Cerebellar cortex (tissue), 1 donor: ENCODE results near the gene ZNF239.
"Not testable (repeated sequence)": the region's sequence is repeated elsewhere in the genome, so short reads cannot be mapped to it uniquely, and the experiment has no call there.

Experiments used
- DNase-seq: peaks from one replicate; pipeline ENCODE4 v3.0.0-alpha.2; 2015; ENCODE audit warnings: low spot score

ZNF239 gene

GRCh38 chr10:43576580-43576979 is 2.2 kb upstream of the ZNF239 start:
- no peak for DNase-seq

GRCh38 chr10:43576062-43576461 is 1.6 kb upstream of the ZNF239 start:
- DNase-seq, result no peak

DNA sequence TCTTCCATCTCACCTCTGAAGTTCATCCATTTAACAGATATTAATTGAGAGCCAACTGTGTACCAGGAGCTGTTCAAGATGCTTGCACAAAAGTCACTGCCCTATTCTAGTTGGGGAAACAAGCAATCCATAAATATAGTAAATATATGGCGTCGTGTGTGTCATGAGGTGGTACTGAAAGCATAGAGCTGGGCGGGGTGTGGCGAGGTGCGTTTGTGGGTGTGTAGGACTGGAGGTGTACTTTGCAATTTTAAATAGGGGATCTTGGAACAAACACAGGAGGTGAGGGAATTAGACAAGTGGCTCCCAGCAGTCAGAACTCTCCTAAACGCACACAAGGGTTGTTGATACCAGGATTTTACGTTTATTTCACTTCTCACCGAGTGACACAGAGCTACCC is 490 bp upstream of the ZNF239 start:
- DNase-seq, result no peak

- DNase-seq, result peak; percentile 26
Observed at GRCh38 chr10:43573250-43574000, 991 bp downstream of the ZNF239 start.

GRCh38 chr10:43570971-43571370 is 3.4 kb downstream of the ZNF239 start:
- no peak for DNase-seq

GRCh38 chr10:43569681-43570080 is 4.7 kb downstream of the ZNF239 start:
- DNase-seq, result no peak

DNA sequence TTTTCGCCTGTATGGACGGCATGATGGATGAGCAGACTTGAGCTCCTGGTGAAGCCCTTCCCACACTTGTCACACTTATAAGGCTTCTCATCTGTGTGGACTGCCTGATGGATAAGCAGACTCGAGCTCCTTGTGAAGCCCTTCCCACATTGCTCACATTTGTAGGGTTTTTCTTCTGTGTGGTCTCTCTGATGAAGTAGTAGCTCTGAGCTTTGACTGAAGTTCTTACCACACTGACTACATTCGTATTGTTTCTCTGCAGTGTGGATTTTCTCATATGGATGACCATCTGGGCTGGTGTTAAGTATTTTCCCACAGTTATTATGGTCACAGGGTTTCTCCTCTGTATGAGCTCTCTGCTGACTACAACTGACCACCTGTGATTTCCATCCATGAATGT is 17.2 kb downstream of the ZNF239 start:
- DNase-seq, result no peak

GRCh38 chr10:43543746-43544145 is 30.7 kb downstream of the ZNF239 start:
- not testable (repeated sequence) for DNase-seq

DNA sequence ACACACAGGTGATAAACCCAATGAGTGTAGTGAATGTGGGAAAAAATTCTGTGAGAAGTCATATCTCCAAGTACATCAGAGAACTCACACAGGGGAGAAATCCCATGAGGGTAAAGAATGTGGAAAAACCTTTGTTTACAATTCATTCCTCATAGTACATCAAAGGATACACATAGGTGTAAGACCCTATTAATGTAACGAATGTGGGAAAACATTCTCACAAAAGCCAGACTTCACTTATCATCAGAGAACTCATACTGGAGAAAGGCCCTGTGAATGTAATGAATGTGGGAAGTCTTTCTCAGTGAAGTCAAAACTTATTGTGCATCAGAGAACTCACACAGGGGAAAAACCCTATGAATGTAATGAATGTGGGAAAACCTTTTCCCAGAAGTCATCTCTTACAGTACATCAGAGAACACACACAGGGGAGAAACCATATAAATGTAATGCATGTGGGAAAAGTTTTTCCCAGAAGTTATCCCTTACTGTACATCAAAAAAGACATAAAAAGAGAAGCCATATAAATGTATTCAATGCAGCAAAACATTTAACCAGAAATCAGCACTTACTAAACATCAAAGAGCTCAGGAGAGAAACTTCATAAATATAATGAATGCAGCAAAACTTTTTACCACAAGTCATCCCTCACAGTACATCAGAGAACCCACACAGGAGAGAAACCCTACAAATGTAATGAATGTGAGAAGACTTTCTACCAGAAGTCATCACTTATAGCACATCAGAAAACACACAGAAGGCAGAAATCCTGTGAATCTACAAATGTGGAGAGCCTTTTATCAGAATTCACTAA is 49.8 kb downstream of the ZNF239 start:
- DNase-seq, result no peak
